Measurements from ENCODE around the gene TLE3. TPM values are rescaled to one million over a fixed set of nuclear protein-coding genes. Genes with fewer than 3 reads are reported as not detected.

TLE3 gene
- total RNA-seq, 2 experiments from 2014 or later: 159 to 167 TPM

DNA sequence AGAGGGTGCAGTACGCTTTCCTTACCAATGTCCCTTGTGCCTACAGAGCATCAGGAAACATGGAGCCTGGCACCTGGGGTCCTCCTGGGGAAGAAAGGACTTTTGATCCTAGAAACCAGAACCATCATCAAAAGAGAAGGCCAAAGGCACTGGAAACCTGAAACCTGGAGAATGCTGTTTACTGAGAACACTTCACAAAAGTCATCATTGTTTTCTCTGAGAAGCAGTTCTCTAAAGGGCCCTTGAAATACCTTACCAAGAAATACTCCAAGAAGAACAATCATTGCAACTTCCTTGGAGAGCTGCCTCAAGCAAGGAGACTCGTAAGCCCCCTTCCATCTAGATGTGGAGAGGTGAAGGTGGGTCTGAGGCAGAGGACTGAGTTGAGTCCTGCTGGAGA, 66.0 kb downstream of the TLE3 start:
- POLR2A ChIA-PET: no interaction called here
- Mint-ChIP-seq H3K4me3 (no peak overlapping the region), H3K9me3 (no peaks in the 10 kb centered on the region), H3K27ac (no peak overlapping the region), H3K36me3 (ENCODE audit: low read depth) (no peaks in the 10 kb centered on the region), H3K27me3 (no peaks in the 10 kb centered on the region), H3K4me1 (ENCODE audit: low read depth) (no peaks in the 10 kb centered on the region)
- CTCF ChIA-PET: no interaction called here
- Histone ChIP-seq H3K36me3 (ENCODE audit: insufficient read depth, low read length) (no peaks in the 10 kb centered on the region), H3K4me3 (ENCODE audit: low read length) (no peak overlapping the region), H3K9me3 (ENCODE audit: control insufficient read depth in 1 of 2, insufficient read depth in 1 of 2, low read length in 2 of 2) (no peaks in the 10 kb centered on the region), H3K27me3 (ENCODE audit: control insufficient read depth in 1 of 2, insufficient read depth in 2 of 2, low read length in 2 of 2) (no peaks in the 10 kb centered on the region), H3K4me1 (ENCODE audit: insufficient read depth, low read length) (no peaks in the 10 kb centered on the region), H3K27ac (ENCODE audit: low read depth in 1 of 2, low read length in 2 of 2) (no peak overlapping the region)
- DNase-seq (no peak), ATAC-seq (ENCODE audit: poor library complexity) (no peak)
- TF ChIP-seq, protein P1, sequence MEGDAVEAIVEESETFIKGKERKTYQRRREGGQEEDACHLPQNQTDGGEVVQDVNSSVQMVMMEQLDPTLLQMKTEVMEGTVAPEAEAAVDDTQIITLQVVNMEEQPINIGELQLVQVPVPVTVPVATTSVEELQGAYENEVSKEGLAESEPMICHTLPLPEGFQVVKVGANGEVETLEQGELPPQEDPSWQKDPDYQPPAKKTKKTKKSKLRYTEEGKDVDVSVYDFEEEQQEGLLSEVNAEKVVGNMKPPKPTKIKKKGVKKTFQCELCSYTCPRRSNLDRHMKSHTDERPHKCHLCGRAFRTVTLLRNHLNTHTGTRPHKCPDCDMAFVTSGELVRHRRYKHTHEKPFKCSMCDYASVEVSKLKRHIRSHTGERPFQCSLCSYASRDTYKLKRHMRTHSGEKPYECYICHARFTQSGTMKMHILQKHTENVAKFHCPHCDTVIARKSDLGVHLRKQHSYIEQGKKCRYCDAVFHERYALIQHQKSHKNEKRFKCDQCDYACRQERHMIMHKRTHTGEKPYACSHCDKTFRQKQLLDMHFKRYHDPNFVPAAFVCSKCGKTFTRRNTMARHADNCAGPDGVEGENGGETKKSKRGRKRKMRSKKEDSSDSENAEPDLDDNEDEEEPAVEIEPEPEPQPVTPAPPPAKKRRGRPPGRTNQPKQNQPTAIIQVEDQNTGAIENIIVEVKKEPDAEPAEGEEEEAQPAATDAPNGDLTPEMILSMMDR (IDR thresholded peaks at IDR 0.05): no peak
- intact Hi-C loops (cut with DNase I, micrococcal nuclease): no loop called here

GRCh38 chr15:70031261-70031660, 66.5 kb downstream of the TLE3 start:
- Histone ChIP-seq H3K4me3 (ENCODE audit: low read length) (no peak overlapping the region), H3K27me3 (ENCODE audit: control insufficient read depth in 1 of 2, insufficient read depth in 2 of 2, low read length in 2 of 2) (no peaks in the 10 kb centered on the region), H3K27ac (ENCODE audit: low read depth in 1 of 2, low read length in 2 of 2) (no peak overlapping the region), H3K36me3 (ENCODE audit: insufficient read depth, low read length) (no peaks in the 10 kb centered on the region), H3K4me1 (ENCODE audit: insufficient read depth, low read length) (no peaks in the 10 kb centered on the region), H3K9me3 (ENCODE audit: control insufficient read depth in 1 of 2, insufficient read depth in 1 of 2, low read length in 2 of 2) (no peaks in the 10 kb centered on the region)
- H3K4me3 Mint-ChIP-seq: no peak overlapping the region
- no peaks in the 10 kb centered on the region for H3K4me1 Mint-ChIP-seq (ENCODE audit: low read depth)
- TF ChIP-seq, protein P1 (IDR thresholded peaks at IDR 0.05): no peak
- ChIA-PET POLR2A (no interaction called here), CTCF (no interaction called here)
- no peaks in the 10 kb centered on the region for H3K27me3 Mint-ChIP-seq
- intact Hi-C loops (cut with DNase I, micrococcal nuclease): no loop called here
- no peak overlapping the region for H3K27ac Mint-ChIP-seq
- no peak for DNase-seq
- no peak for ATAC-seq (ENCODE audit: poor library complexity)
- H3K9me3 Mint-ChIP-seq: no peaks in the 10 kb centered on the region
- no peaks in the 10 kb centered on the region for H3K36me3 Mint-ChIP-seq (ENCODE audit: low read depth)

DNA sequence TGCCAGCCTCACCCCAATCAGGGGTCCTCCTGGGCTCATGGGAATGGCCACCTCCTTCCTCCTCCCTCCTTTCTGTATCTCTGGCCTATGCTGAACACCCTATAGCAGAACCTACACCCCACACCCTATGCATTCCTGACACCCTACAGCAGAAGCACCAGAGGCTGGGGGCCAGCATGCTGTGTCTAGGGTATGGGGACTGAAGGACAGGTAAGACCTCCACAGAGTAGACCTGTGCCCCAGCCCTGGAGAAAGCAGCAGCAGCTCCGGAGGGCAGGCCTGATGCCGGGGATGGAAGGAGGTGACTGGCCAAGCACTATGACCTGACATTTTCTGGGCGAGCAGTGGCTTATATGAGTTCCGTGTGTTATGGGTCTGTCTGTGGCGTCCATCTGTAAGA, 66.9 kb downstream of the TLE3 start:
- Histone ChIP-seq H3K27ac (ENCODE audit: low read depth in 1 of 2, low read length in 2 of 2) (no peak overlapping the region), H3K36me3 (ENCODE audit: insufficient read depth, low read length) (no peaks in the 10 kb centered on the region), H3K9me3 (ENCODE audit: control insufficient read depth in 1 of 2, insufficient read depth in 1 of 2, low read length in 2 of 2) (no peaks in the 10 kb centered on the region), H3K27me3 (ENCODE audit: control insufficient read depth in 1 of 2, insufficient read depth in 2 of 2, low read length in 2 of 2) (no peaks in the 10 kb centered on the region), H3K4me1 (ENCODE audit: insufficient read depth, low read length) (no peaks in the 10 kb centered on the region), H3K4me3 (ENCODE audit: low read length) (no peak overlapping the region)
- TF ChIP-seq, protein P1 (IDR thresholded peaks at IDR 0.05): no peak
- Mint-ChIP-seq H3K4me3 (no peak overlapping the region), H3K4me1 (ENCODE audit: low read depth) (no peaks in the 10 kb centered on the region), H3K27ac (no peak overlapping the region), H3K9me3 (no peaks in the 10 kb centered on the region), H3K36me3 (ENCODE audit: low read depth) (no peaks in the 10 kb centered on the region), H3K27me3 (no peaks in the 10 kb centered on the region)
- intact Hi-C loops (cut with DNase I, micrococcal nuclease): no loop called here
- no peak for ATAC-seq (ENCODE audit: poor library complexity)
- DNase-seq: no peak
- ChIA-PET POLR2A (no interaction called here), CTCF (no interaction called here)
